WTC11 (cell line): Measurements from ENCODE around the gene C2CD4A. TPM values are rescaled to one million over a fixed set of nuclear protein-coding genes. Genes with fewer than 3 reads are reported as not detected.

Experiments
- ATAC-seq: fragments of 200-7000 bp; cut with Tn5 transposase; 2 replicates; pipeline ENCODE4 v1.10.0; 2021; ENCODE audit warnings: mild to moderate bottlenecking, moderate library complexity
- CTCF ChIA-PET: fragments of 300-600 bp; sonication (Branson Sonifier 250); formaldehyde crosslinking; loops from one replicate; lab custom pipeline; 2021; ENCODE audit warnings: antibody characterized with exemption; lab: Charles Lee
- POLR2A ChIA-PET: fragments of 350-600 bp; sonication (Branson Sonifier 250); formaldehyde crosslinking; loops from one replicate; lab custom pipeline; 2021; ENCODE audit warnings: antibody characterized with exemption; lab: Charles Lee
- DNase-seq: peaks from one replicate; pipeline ENCODE4 v3.0.0; 2021; ENCODE audit warnings: low spot score
- H3K27ac Mint-ChIP-seq: 2 replicates; pipeline ENCODE4 v1.8.0; 2021; ENCODE audit warnings: mixed read lengths
- H3K27me3 Mint-ChIP-seq: 2 replicates; pipeline ENCODE4 v1.8.0; 2021; ENCODE audit warnings: low read depth, mild to moderate bottlenecking, moderate library complexity, mixed read lengths
- H3K36me3 Mint-ChIP-seq: 2 replicates; pipeline ENCODE4 v1.8.0; 2021; ENCODE audit warnings: mixed read lengths
- H3K4me1 Mint-ChIP-seq: 2 replicates; pipeline ENCODE4 v1.8.0; 2022; ENCODE audit warnings: mixed read lengths
- H3K4me3 Mint-ChIP-seq: 2 replicates; pipeline ENCODE4 v1.8.0; 2021; ENCODE audit warnings: mild to moderate bottlenecking, moderate library complexity, mixed read lengths
- H3K9me3 Mint-ChIP-seq: 2 replicates; pipeline ENCODE4 v1.8.0; 2021; ENCODE audit warnings: mixed read lengths
- ARID4B ChIP-seq: sonication (generic); formaldehyde crosslinking; IDR thresholded peaks from 2 replicates; pipeline ENCODE4 v1.8.0; 2023; ENCODE audit warnings: missing genetic modification reagents, mild to moderate bottlenecking, borderline replicate concordance
- CREB1 ChIP-seq: sonication (generic); formaldehyde crosslinking; IDR thresholded peaks from 2 replicates; pipeline ENCODE4 v1.8.0; 2023; ENCODE audit warnings: mild to moderate bottlenecking, missing genetic modification reagents
- EMX1 ChIP-seq: fragments of 250-450 bp; sonication (Bioruptor Pico); IDR thresholded peaks from 2 replicates; pipeline ENCODE4 v1.8.0; 2021; ENCODE audit warnings: mild to moderate bottlenecking
- GTF2I ChIP-seq: fragments of 250-450 bp; sonication (Bioruptor Pico); conservative IDR thresholded peaks from 2 replicates; pipeline ENCODE4 v1.4.0; 2021; ENCODE audit warnings: mild to moderate bottlenecking
- RELA ChIP-seq: sonication (generic); formaldehyde crosslinking; IDR thresholded peaks from 2 replicates; pipeline ENCODE4 v1.8.1; 2022; ENCODE audit warnings: missing genetic modification reagents, mild to moderate bottlenecking, borderline replicate concordance
- SMAD4 ChIP-seq: sonication (generic); formaldehyde crosslinking; IDR thresholded peaks from 2 replicates; pipeline ENCODE4 v1.8.0; 2022; ENCODE audit warnings: mild to moderate bottlenecking, missing genetic modification reagents
- ZNF219 ChIP-seq: sonication (generic); formaldehyde crosslinking; IDR thresholded peaks from 2 replicates; pipeline ENCODE4 v1.8.0; 2023; ENCODE audit warnings: missing genetic modification reagents, mild to moderate bottlenecking, borderline replicate concordance
- ZNF671 ChIP-seq: fragments of 250-450 bp; sonication (Bioruptor Pico); IDR thresholded peaks from 2 replicates; pipeline ENCODE4 v1.8.0; 2021; ENCODE audit warnings: mild to moderate bottlenecking
- total RNA-seq: library from RNA; stranded (reverse); gene quantifications from 3 replicates; pipeline ENCODE4 v1.2.3, GENCODE V29; 2021
- TF ChIP-seq, protein P1 (sequence below): sonication (generic); formaldehyde crosslinking; IDR thresholded peaks from 2 replicates; pipeline ENCODE4 v1.8.1; 2023; ENCODE audit warnings: mild to moderate bottlenecking, missing genetic modification reagents, moderate library complexity
- TF ChIP-seq, protein P2 (sequence below): sonication (generic); formaldehyde crosslinking; IDR thresholded peaks from 2 replicates; pipeline ENCODE4 v1.8.1; 2022; ENCODE audit warnings: mild to moderate bottlenecking, moderate library complexity, missing genetic modification reagents
- TF ChIP-seq, protein P3 (sequence below): sonication (generic); formaldehyde crosslinking; IDR thresholded peaks from 2 replicates; pipeline ENCODE4 v1.8.1; 2022; ENCODE audit warnings: low read depth, mild to moderate bottlenecking, moderate library complexity, missing genetic modification reagents, borderline replicate concordance

Gene C2CD4A
- total RNA-seq, 1 experiment from 2014 or later, result 0.42 TPM

GRCh38 chr15:62112616-62113593, 46.1 kb downstream of the C2CD4A start:
- ATAC-seq (no peak), DNase-seq (no peak)
- TF ChIP-seq ARID4B (CRISPR knock-in tag), result no peak
- TF ChIP-seq, protein P1, sequence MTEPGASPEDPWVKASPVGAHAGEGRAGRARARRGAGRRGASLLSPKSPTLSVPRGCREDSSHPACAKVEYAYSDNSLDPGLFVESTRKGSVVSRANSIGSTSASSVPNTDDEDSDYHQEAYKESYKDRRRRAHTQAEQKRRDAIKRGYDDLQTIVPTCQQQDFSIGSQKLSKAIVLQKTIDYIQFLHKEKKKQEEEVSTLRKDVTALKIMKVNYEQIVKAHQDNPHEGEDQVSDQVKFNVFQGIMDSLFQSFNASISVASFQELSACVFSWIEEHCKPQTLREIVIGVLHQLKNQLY (CRISPR knock-in tag), result no peak
- ChIA-PET CTCF (no interaction called here), POLR2A (interaction anchor here (0.7 kb wide), 1 partner anchor 15 kb away, joined by 3 read pairs; no protein-coding TSS in a partner anchor)
- H3K9me3 Mint-ChIP-seq, result no peaks in the 10 kb centered on the region
- H3K27ac Mint-ChIP-seq, result no peak overlapping the region
- no peaks in the 10 kb centered on the region; the same call in 1 of the 2 replicates for H3K4me1 Mint-ChIP-seq
- H3K36me3 Mint-ChIP-seq, result no peaks in the 10 kb centered on the region
- no peaks in the 10 kb centered on the region for H3K27me3 Mint-ChIP-seq
- H3K4me3 Mint-ChIP-seq, result no peak overlapping the region

GRCh38 chr15:62115847-62116246, 49.1 kb downstream of the C2CD4A start:
- Mint-ChIP-seq H3K27ac (no peak overlapping the region), H3K27me3 (no peaks in the 10 kb centered on the region), H3K9me3 (no peaks in the 10 kb centered on the region), H3K4me1 (peaks cover 8% of the 10 kb centered on the region), H3K36me3 (no peaks in the 10 kb centered on the region), H3K4me3 (no peak overlapping the region)
- no peak for DNase-seq
- ChIA-PET CTCF (no interaction called here), POLR2A (no interaction called here)
- TF ChIP-seq GTF2I (CRISPR knock-in tag), result no peak
- no peak for TF ChIP-seq ARID4B (CRISPR knock-in tag)
- TF ChIP-seq CREB1 (CRISPR knock-in tag), result no peak
- TF ChIP-seq ZNF671, result no peak
- TF ChIP-seq EMX1 (CRISPR knock-in tag), result no peak
- TF ChIP-seq SMAD4 (CRISPR knock-in tag), result no peak
- TF ChIP-seq RELA (CRISPR knock-in tag), result no peak
- ATAC-seq, result no peak

DNA sequence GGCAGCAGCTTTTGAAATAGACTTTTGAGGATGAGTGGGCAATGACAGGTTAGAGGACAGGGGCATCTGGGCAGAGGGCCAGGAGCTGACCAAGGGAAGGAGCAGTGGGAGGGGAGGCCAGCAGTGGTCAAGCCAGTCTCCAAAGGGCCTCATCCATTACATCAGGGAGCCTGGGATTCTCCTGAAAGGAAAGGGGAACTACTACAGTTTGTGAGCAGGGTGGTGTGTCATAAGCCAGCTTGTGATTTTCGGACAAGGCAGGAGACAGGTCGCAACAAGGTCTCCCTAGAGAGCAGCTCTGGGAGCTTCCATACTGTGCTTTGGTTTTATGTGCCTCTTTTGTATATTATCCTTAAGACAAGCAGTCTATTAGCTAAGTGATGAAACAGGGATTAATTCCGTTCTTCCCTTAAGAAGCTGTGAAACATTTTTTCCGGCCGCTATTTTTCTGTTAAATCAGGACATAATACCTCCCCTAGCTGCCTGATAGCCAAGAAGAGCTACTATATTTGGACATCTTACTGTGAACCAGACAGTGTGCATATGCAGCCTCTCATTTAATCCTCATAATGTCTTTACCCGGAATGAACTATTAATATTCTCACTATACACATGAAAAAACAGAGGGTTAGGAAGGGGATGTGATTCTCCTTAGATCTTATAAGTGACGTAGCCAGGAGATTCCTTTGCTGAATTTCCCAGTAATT, 51.9 kb downstream of the C2CD4A start:
- no peak for ATAC-seq
- Mint-ChIP-seq H3K4me3 (no peak overlapping the region), H3K9me3 (no peaks in the 10 kb centered on the region; the same call in 1 of the 2 replicates), H3K36me3 (no peaks in the 10 kb centered on the region), H3K27me3 (no peaks in the 10 kb centered on the region), H3K27ac (no peak overlapping the region), H3K4me1 (peaks cover 8% of the 10 kb centered on the region)
- ChIA-PET POLR2A (no interaction called here), CTCF (no interaction called here)
- DNase-seq, result no peak
- TF ChIP-seq, protein P2, sequence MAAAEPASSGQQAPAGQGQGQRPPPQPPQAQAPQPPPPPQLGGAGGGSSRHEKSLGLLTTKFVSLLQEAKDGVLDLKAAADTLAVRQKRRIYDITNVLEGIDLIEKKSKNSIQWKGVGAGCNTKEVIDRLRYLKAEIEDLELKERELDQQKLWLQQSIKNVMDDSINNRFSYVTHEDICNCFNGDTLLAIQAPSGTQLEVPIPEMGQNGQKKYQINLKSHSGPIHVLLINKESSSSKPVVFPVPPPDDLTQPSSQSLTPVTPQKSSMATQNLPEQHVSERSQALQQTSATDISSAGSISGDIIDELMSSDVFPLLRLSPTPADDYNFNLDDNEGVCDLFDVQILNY (CRISPR knock-in tag), result no peak
- TF ChIP-seq ZNF219 (CRISPR knock-in tag), result no peak
- TF ChIP-seq ARID4B (CRISPR knock-in tag), result no peak
- no peak for TF ChIP-seq SMAD4 (CRISPR knock-in tag)
- TF ChIP-seq, protein P3, sequence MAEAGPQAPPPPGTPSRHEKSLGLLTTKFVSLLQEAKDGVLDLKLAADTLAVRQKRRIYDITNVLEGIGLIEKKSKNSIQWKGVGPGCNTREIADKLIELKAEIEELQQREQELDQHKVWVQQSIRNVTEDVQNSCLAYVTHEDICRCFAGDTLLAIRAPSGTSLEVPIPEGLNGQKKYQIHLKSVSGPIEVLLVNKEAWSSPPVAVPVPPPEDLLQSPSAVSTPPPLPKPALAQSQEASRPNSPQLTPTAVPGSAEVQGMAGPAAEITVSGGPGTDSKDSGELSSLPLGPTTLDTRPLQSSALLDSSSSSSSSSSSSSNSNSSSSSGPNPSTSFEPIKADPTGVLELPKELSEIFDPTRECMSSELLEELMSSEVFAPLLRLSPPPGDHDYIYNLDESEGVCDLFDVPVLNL, result no peak
